ENCODE results near the gene NCKAP5.
"Not testable (repeated sequence)": the region's sequence is repeated elsewhere in the genome, so short reads cannot be mapped to it uniquely, and the experiment has no call there.

The NCKAP5 gene

DNA sequence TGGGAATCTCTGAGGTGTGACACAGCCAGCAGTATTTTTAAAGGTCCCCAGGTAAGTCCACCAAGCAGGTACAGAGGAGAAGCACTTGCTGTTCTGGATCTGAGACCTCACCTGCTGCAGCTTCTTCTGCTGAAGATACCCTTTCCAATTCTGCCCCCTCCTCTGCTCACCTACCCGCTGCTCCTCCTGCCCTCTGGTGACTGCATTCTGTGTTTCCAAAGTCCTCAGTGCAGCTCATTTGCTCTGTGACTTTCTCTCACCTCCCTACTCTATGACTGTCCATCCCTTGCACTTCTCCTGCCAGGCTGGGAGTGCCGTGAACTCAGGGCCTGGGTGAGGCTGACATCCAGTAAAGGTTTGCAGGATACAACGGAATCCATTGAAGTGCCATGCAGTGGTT, 693.1 kb downstream of the NCKAP5 start:
- no peak for DNase-seq (ENCODE audit: low spot score)

- no peak for DNase-seq (ENCODE audit: low spot score)
Measured at GRCh38 chr2:132873738-132874137, 694.5 kb downstream of the NCKAP5 start.

DNA sequence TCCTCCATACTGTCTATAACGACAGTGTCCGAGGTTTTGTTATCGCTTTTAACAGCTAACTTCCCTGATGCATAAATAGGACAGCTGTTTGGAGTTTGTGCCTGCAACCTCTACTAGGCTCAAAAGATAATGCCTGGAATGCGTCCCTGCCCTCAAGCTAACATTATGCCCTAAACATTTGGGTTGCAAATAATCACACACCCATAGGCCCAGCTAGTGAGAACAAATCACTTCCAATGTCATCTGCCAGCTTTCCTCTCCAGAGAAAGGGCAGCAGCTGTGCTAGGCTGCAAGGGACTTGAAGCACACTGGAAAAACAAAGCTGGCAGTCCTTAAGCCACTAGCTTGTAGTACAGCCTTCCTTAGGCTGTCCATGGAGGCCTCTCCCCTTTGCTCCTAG, 696.4 kb downstream of the NCKAP5 start:
- no peak for DNase-seq (ENCODE audit: low spot score)

DNA sequence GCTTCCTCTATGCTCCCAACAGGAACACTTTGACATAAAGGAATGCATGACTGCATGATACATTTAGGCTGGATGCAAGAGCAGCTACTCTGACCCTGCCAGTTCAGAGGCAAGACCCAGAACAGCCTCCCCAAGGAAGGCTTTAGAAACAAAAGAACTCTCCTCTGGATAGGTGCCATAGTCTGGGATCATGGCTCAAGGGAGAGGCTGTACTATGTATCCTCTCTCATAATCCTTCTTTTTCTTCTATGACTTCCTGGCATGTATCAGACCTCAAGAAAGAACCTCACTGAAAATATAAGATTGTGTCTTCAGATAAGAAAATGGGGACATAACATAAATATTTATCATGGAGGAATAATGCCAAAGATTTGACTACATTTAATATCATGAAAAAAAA, 704.3 kb downstream of the NCKAP5 start:
- no peak for DNase-seq (ENCODE audit: low spot score)

DNA sequence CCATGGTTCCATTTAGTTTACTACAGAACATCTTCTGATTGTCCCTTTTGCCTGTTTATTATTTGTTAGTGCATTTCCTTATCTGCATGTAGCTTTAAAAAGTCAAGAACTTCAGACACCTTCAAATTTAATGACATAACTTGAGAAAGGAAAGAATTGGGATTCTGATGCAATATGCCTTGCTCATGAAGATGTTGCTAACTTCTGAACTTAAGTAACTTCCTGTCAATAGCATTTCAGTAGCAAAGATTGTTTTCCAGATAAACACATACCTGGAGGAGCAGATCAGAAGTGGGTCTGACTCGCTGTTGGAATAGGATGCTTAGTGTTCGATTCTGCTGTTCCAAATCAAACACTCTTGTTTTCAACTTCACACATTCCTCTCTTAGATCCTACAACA, 708.0 kb downstream of the NCKAP5 start:
- no peak for DNase-seq (ENCODE audit: low spot score)

DNA sequence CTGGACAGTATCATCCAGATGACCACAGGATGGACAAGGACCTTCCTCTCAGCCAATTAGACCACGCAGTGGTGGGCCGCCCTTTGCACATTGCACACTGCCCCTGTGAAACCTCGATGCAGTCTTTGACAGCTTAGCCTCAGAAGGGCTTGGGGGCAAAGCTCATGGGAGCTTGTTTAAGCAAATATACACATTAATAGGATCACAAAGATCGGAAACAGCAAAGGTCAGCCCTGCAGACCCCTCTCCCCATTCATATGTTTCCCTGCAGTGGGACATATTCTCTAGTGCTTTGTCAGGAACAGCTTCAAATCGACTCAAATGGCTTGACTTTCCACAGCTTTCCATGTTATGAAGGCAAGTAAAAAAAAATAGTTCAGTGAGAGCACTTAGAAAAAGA, 708.7 kb downstream of the NCKAP5 start:
- no peak for DNase-seq (ENCODE audit: low spot score)

DNA sequence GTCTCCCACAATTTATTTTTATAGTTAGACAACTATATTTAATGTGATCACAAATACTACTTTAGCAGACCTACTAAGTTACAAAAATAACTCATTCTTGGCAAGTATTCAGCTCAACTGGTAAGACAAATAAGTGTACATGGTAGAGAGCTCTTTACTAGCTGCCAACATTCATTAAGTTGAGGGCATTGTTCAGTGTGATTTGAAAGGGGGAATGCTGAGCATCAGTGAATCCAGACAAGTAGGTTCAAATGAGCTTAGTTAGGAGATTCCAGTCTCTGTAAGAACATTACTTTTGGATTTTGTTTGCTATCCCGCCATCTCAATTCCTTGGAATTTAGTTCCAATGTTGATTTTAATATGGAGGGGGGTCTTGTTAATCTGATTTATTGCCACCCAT, 710.9 kb downstream of the NCKAP5 start:
- DNase-seq (ENCODE audit: low spot score): no peak

DNA sequence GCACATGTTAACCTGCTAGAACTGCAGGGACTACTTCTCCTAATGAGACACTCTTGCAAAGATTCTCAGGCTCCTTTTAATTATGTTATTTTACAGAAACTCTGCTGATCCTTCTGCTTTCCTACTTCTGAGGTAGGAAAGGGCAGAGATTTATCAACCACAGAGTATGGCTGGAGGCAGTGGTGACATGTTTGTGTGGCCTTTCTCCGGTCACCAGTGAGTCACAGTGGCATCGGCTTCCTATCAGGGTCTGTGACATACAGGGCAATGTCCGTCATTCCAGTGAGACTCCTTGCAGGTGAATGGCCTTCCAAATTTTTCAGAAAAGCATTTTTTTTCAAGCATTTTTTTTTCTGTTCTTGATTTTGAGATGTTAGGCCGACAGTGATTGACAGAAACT, 717.6 kb downstream of the NCKAP5 start:
- DNase-seq (ENCODE audit: low spot score): no peak

GRCh38 chr2:132849118-132849517, 719.1 kb downstream of the NCKAP5 start:
- no peak for DNase-seq (ENCODE audit: low spot score)

GRCh38 chr2:132845339-132845738, 722.9 kb downstream of the NCKAP5 start:
- DNase-seq (ENCODE audit: low spot score): no peak

GRCh38 chr2:132844585-132844984, 723.7 kb downstream of the NCKAP5 start:
- DNase-seq (ENCODE audit: low spot score): no peak

- DNase-seq (ENCODE audit: low spot score): no peak
Measured at GRCh38 chr2:132837769-132838168, 730.5 kb downstream of the NCKAP5 start.

DNA sequence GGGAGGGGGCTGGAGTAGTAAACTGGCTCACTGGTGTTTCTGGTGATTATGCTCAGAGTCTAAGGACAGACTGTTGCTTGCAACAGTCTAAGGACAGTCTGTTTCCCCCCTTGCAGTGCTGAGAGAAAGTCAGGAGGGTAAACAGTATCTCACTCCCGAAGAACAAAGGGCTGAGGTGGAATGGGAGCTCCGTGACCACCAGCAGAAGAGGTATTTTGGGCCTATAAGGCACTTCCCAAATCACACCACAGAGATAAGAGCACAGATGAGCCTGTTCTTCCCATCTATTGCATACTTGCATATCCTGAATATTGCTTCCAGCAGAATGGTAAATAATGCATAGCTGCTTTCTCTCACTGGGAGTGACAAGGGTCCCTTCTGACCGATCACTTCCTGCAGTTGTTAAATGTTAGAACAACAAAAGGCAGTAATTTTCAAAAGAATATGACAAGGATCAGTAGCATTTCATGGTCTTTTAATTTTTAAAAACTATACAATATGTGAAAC, 737.9 kb downstream of the NCKAP5 start:
- DNase-seq (ENCODE audit: low spot score): no peak

DNA sequence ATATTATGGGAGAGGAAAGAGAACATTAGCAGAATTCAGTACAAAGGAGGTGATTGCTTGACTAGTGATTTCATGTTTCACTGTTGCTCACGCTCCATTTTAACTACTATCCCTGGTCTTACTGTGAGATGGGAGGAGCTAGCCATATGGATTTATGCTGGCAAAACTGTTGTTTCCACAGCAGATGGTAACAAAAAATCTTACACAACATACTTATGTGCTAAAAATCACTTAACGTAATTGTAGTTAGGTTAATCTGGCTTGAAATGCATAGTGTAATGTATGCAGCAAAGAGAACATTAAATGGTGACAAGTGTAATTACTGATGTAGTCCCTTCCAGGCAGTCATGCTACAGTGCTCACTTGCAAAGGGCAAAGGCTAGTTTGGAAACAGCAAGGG, 742.7 kb downstream of the NCKAP5 start:
- no peak for DNase-seq (ENCODE audit: low spot score)

DNA sequence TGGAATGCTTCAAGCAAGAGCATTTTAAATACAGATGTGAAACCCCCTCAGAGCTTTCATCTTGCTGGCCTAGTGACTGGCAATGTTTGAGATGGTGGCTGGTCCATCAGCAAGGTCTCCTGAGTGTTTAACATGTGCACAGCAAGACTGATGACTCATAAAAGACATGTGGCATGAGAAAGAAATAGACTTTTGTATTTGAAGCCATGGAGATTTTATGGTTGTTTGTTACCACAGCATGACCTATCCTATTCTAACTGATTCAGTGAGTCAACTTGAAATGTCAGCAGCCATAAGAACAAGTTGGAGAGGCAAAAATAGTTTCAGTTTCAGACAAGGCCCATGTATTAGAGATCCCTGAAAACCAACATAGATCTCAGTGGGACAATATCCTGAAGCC, 743.5 kb downstream of the NCKAP5 start:
- no peak for DNase-seq (ENCODE audit: low spot score)

DNA sequence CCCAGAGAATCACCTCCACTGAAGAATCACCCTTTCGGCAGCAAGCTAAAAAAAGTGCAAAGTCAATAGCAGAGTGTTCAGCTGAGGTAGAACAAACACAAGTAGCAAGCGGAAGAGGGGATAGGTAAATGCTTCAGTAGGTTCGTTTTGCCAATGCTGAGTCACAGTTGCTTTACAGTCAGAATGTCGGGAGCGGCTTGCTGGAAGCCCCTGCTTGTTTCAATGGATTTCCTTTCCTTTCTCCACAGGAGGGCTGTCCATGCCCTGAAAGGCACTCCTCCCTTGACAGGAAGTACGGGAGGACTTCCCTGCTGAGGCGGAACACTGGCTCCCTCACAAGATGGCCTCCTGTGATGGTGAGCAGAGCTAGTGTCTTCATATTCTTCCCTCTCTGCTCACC, 752.0 kb downstream of the NCKAP5 start:
- DNase-seq (ENCODE audit: low spot score): no peak

DNA sequence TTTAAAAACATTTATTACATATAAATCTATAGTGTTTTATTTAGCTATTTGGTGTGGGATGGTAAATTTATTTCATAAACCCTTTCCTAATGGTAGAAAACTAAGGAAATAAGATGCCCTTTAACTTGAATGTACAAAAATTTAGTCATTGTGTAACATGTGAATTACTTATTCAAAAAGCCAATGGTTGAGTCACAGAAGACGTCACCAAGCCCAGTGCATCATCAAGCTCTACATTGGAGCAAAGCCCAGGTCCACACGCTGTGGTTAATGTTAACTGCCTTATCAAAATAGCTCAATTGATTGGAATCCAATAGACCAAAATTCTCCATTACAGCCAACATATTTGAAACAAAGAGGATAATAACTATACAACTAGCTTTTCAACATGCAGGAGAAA, 752.7 kb downstream of the NCKAP5 start:
- DNase-seq (ENCODE audit: low spot score): no peak

- DNase-seq (ENCODE audit: low spot score): no peak
Measured at GRCh38 chr2:132814651-132815050, 753.6 kb downstream of the NCKAP5 start.

DNA sequence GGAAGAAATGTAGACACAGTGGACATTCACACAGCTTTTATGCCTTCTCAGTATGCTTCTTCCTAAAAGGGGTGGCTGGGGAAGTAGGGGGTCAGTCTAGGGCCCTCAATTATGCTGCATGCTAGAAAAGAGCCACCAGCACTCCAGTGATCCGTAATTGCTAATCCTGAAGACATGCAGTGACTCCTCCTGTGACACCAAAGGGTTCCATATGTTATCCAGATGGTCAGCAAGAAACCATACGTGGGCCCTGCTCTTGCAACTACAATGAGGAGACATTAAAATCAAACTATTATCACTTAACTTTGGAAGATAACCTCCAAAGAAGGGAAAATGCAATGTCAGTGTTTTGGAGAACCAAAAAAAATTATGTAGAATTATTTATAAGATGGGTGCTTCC, 754.8 kb downstream of the NCKAP5 start:
- no peak for DNase-seq (ENCODE audit: low spot score)

- DNase-seq (ENCODE audit: low spot score): no peak
Measured at GRCh38 chr2:132811148-132811915, 756.9 kb downstream of the NCKAP5 start.

- DNase-seq (ENCODE audit: low spot score): not testable (repeated sequence)
Measured at GRCh38 chr2:132809962-132810361, 758.3 kb downstream of the NCKAP5 start.

DNA sequence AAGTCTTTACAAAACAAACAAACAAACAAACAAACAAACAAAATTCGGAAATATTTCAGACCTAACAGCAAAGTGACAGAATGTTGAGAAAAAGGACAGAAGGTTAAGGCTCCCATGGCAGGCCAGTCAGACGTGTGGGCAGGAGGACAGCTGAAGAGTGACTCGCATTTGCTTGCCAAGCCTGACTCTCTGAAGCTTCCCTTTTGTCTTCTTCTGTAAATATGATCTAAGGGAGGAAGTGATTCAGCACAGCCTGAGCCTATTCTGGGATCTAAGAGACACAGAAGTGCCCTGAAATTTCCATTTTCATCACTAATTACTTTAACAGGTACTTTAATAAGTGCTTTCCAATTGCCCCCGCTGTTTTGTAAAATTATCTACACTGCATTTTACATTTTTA, 764.2 kb downstream of the NCKAP5 start:
- DNase-seq (ENCODE audit: low spot score): no peak

- DNase-seq (ENCODE audit: low spot score): no peak
Measured at GRCh38 chr2:132798341-132798740, 769.9 kb downstream of the NCKAP5 start.

DNA sequence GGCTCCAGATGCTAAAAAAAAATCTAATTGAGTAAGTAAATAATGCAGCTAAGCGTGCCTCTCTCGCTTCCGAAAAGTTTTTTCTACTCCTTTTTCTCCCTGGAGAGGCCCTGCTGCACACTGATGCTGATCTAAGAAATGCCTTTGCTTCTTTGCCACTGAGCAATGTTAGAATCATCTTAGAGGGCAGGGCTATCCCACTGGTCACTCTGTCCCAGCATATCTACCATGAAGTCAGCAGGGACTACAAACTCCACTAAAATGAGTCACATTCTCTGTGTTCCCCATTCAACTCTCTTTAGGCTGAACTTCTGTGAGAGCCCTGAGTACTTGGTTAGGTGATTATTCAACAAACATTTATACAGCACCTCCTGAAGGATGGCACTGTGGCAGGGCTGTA, 770.7 kb downstream of the NCKAP5 start:
- DNase-seq (ENCODE audit: low spot score): no peak

Data from HuH-7.5 (cell line).